OCI-LY7 (cell line): ENCODE measurements around the gene STK32A.

Experiments used
- CTCF ChIP-seq: fragments of 200-600 bp; sonication (generic); conservative IDR thresholded peaks from 2 replicates; pipeline ENCODE4 v1.5.1; 2014; ENCODE audit warnings: mild to moderate bottlenecking, antibody characterized with exemption, low read length, moderate library complexity, mixed read lengths
- EZH2phosphoT487 ChIP-seq: fragments of 200-600 bp; sonication (generic); IDR thresholded peaks from 2 replicates; pipeline ENCODE4 v1.6.1; 2018; ENCODE audit warnings: low read depth, borderline replicate concordance, mild to moderate bottlenecking, mixed run types, antibody characterized with exemption, low read length, moderate library complexity, mixed read lengths

GRCh38 chr5:147413266-147413665, 178.4 kb downstream of the STK32A start:
- TF ChIP-seq EZH2phosphoT487: no peak
- TF ChIP-seq CTCF: no peak
